Measurements from ENCODE around the gene HTT.

GRCh38 chr4:3210467-3210866, 136.0 kb downstream of the HTT start:
- TF ChIP-seq EZH2 (IDR thresholded peaks at IDR 0.05) (no peak), POLR2AphosphoS5 (IDR thresholded peaks at IDR 0.05; ENCODE audit: borderline replicate concordance, low read depth, low read length) (no peak), FOXP2 (optimal IDR thresholded peaks at IDR 0.05; ENCODE audit: control extremely low read depth, extremely low read length, insufficient read depth) (no peak)
